Fibroblast of skin of right biceps (primary cell): ENCODE results near the gene NECTIN3.
A peak's percentile ranks its signal among the peaks of the same experiment; 100 is the strongest.

Source experiments
- DNase-seq: peaks from one replicate; pipeline ENCODE4 v3.0.0-alpha.2; 2013

The NECTIN3 gene

DNA sequence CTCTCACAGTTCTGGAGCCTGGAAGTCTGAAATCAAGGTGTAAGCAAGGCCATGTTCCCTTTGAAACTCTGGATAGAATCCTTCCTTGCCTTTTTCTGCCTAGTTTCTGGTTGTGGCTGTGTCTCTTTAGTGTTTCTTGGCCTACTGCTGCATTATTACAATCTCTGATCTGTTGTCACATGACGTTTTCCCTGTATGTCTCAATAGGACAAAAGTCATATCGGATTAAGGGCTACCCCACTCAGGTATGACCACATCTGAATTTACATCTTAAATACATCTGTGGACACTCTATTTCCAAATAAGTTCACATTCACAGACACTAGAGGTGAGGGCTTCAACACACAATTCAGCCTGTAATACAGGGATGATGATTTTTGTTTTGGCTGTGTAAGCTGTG is 13.3 kb downstream of the NECTIN3 start:
- no peak for DNase-seq

DNA sequence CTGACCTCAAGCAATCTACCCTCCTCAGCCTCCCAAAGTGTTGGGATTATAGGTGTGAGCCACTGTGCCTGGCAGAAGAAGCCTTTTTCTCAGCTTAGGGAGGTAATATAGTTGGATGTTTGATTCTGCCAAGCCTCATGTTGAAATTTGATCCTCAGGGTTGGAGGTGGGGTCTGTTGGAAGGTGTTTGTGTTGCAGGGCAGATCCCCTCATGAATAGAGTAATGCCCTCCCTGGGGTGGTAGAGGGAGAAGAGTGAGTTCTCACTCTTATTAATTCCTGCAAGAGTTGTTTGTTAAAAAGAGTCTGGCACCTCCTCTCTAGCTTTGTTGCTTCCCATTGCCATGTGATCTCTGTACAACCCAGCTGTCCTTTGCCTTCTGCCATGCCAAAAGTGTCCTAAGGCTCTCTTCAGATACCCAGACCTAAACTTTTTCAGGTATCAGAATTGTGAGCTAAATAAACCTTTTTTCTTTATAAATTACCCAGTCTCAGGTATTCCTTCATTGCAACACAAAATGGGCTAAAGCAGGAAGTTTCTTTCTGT is 16.4 kb downstream of the NECTIN3 start:
- DNase-seq = no peak

DNA sequence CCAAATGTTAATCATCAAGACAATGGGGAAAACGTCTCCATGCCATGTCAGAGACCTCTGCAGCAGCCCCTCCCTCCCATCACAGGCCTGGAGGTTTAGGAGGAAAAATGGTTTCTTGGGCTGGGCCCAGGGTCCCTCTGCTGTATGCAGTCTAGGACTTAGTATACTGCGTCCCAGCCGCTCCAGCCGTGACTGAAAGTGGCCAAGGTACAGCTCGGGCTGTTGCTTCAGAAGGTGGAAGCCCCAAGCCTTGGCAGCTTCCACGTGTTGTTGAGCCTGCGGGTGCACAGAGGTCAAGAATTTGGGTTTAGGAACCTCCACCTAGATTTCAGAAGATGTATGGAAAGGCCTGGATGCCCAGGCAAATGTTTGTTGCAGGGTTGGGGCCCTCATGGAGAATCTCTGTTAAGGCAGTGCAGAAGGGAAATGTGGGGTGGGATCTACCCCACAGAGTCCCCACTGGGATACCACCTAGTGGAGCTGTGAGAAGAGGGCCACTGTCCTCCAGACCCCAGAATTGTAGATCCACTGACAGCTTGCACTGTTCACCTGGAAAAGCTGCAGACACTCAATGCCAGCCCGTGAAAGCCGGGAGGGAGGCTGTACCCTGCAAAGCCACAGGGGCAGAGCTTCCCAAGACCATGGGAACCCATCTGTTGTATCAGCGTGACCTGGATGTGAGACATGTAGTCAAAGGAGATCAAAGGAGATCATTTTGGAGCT is 25.0 kb downstream of the NECTIN3 start:
- no peak for DNase-seq

DNA sequence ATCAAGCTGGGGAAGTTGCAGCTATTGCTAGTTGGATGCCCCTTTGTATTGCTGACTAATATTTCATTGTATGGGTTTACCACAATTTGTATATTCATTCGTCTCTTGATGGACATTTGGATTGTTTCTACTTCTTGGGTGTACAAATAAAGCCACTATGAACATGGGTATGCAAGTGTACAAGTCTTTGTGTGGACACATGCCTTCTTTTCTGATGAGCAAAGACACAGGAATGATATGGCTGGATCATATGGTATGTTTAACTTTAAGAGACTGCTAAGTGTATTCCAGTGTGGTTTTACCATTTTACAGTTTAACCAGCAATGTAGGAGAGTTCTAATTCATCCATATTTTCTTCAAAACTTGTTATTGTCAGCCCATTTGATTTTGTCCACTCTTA is 32.2 kb downstream of the NECTIN3 start:
- peak; percentile 56 for DNase-seq

DNA sequence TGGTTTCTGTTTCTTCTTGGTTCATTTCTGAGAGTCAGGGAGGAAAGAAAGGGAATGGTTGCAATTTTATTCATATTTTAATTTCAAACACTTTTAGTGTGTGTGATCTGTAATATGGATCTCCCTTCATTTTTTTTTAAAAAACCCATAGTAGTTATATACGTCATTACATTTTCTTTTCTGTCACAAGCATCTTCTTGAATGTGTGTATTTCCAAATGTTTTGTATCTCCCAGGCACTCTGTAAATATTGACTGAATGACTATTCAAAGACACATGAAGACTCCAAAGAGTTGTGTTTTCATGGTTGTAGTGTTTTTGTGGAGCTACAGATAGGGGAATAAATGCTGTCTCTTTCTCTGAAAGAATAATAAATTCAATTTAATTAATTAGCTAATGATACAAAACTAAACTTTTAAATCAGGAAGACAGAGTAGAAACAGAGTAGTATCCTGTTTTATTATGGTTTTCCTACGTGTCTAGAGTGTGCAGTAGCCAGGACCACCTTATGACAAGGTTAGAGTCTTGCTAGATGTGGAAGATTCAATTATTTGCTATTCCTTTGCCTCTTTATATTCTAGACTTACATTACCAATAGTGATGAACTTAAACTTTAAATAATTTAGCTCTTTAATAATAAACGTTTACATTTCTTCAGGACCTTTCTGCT is 35.5 kb downstream of the NECTIN3 start:
- DNase-seq = no peak

DNA sequence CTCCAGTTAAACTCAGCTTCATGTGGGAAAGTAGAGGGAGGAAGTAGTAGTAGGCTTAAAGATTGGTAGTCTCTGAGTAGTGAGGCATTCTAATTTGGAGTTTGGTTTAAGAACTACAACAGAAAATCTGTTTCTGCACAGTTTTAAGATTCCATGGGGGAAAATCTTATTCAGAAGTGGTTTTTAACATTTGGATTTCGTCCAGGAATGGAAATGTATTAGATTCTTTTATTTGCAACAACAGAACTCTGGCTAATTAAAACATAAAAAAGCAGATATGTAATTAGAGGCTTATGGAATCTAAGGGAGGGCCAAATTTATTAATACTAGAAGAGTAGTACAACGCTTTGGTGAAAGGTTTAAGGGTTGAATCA is 36.0 kb downstream of the NECTIN3 start:
- DNase-seq = peak; percentile 12

DNA sequence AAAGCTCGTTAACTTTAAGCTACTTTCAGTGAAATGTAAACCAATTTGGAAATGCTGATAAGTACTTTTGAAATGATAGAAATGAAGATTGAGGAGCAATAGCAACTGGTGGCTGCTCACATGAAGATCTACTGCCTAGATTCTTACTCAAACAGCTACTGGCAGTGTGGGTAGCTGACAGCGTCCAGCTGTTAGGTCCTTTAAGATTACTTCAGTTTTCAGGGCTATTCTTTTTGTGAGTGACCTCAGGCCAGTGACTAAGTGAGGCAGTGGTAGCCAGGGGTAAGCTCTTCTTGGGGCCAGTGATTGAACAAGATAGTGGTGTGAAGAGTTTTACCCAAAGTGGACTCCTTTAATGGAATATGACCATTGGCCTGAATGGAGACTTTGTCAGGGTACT is 41.3 kb downstream of the NECTIN3 start:
- no peak for DNase-seq

DNA sequence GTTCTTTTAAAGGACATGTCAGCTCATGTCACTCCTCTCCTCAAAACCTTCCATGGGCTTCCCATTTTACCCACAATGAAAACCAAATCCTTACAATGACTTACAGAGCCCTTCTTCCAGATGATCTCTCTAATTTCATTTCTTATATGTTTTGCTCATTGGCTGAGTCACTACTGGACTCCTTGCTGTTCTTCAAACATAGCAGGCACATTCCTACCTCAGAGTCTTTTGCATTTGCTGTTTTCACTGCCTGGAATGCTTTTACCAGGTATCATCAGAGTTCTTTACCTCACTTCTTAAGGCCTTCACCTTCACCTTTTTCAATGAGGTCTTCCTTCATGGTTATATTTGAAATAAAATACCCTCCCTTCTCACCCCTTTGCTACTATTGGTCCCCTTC is 57.3 kb downstream of the NECTIN3 start:
- DNase-seq = peak; percentile 4

DNA sequence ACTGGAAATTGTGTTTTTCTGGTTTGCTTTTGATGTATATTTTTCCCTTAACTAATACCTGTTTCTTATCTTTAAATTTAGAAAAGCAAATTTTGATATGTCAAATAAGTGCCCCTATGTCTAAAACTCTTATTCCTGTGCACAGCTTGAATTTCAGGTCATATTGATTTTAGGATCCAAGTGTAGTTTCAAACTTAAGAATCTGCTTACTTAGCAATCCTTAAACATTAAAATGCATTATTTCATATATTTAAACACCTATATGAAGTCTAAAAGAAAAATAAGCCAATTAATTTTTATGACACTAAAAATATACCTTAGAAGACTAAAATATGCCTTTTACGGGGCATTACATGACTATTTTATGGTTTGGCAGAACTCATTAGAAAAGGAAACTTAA is 59.2 kb downstream of the NECTIN3 start:
- DNase-seq = no peak

DNA sequence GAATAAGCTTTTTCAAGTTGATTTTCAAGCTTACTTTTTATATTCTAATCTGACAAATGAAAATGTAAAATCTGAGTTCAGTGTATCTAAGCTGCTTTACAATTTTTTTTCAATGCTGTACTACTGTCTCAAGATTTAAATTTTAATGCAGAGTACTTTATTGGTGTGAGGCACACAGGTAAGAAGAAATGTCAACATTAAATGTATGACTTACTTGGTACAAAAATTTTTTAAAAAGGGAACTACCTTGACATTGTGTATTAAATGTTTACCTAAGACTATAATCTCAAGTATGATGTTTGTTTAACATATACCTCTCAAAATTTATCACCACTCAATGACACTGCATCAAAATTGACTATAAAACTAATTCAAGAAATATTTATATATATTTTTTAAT is 62.7 kb downstream of the NECTIN3 start:
- no peak for DNase-seq

DNA sequence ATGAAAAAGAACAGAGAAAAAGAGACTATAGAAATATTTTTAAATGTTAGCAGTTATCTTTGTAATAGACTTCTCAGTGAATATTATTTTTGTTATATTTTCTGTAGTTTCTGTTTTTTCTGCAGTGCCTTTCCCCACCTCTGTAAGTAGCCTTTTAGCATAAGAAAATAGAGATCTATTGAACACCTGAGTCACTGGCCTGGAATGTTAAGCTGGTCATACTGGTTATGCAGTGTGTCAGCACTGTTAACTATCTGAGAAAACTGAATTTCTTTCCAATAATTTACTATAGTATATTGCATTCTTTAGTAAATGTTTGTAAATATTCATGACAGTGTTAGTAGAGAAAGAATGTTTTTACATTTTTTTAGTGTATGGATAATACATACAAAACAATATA is 79.8 kb downstream of the NECTIN3 start:
- peak; percentile 79 for DNase-seq

DNA sequence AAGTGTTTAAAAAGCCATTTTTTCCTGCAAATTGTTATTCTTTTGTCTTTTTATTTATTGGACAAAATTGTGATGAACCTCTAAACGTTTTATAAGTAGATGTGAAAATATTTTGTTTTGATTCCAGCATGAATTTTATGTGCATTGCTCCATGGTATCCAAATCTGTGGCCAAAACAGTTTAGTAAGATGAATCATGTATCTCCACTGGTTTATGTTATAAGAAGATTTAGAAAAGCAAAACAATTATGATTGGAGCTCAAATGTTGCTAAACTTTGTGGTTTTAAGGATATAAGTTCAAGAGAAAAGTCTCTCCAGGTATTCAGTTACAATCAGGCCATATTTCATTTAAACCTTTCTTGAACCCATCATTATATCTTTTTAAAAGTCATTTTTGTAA is 80.9 kb downstream of the NECTIN3 start:
- peak; percentile 39 for DNase-seq

DNA sequence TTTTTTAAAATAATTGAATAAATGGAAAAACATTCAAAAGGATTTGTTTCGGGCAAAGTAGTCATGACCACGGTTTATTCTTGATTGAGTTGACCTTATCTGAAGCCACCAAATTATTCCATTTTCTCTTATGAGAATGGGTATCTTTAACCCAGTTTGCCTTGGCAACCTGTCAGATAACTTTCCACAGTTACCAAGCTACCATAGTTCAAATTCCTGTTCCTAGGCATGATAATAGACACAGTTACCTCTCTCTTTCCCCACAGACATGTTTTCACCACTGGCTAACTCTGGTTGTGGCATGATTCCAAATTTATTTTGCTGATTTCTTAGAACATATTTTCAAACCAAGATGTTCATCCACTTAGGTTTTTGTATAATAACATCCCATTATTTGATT is 84.9 kb downstream of the NECTIN3 start:
- DNase-seq = no peak

DNA sequence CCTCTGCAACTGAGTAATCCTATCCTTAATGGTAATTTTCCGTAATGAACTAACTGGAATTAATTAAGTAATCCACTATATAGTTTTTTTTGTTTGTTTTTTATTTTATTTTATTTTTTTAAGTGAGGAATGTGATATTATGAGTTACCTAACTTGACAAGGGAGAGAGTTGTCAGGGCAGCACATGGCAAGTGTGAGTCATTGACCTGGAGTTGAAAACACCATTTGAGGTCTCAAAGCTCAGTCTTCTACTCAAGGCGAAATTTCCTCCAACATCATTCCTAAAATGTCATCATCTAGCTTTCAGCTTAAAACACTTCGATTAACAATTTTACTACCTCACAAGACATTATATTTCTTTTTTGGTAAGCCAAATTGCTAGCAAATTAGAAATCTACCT is 87.8 kb downstream of the NECTIN3 start:
- peak; percentile 27 for DNase-seq

DNA sequence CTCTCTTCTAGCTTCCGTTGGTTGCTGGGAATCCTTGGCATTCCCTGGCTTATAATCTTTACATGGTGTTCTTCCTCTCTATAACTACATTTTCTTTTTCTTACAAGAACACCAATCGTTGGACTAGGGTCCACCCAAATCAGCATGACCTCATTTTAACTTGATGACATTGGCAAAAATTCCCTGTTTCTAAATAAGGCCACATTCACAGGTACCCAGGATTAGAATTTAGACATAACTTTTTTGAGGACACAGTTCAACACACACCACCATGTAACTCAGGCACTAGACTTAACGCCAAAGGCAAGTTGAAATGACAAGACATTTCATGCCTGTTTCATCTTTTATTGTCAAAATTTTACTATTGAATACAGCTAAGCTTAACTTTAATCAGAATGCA is 93.0 kb downstream of the NECTIN3 start:
- no peak for DNase-seq

DNA sequence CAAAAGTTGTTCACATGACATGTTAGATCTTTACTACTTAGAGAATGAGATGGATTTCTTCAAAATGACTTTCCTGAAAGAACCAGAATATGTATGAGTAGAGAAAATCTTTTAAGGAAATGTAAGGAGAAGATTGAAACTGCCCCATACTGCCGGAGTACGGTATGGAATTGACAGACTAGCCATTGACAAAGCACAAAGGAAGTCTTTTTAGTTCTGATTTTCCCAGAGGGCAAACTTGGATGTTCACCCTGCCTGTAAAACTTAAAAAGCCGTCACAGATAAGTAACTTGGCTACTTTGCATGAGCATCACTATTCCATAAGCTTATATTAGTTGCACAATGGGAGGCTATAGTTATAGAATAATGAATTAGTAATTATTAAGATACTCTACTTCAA is 93.8 kb downstream of the NECTIN3 start:
- no peak for DNase-seq

DNA sequence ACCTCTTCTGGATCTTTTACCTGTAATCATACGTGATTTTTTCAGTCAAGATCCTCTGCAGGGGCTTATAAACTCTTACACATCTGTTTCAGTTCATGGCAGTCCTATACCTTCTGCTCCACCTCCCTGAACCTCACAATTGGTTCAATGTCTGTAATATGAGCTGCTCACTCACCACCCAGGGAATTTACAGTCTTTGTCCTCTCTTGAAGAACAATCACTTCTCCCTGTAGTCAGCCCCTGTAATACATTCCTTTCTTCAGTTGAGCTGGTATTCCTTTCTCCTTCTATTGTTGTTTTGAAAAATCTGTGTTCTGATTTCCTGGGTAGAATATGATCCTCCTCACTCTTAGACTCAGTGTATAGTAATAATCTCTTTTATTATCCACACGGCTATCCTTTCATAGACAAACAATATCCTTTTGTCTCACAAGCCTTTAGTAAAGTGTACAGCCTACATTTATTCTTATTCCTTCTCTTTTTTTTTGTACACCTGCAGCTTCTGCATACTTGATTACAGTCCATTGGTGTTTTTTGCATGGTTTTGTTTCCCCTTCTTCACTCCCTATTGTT is 101.8 kb downstream of the NECTIN3 start:
- peak; percentile 46 for DNase-seq

DNA sequence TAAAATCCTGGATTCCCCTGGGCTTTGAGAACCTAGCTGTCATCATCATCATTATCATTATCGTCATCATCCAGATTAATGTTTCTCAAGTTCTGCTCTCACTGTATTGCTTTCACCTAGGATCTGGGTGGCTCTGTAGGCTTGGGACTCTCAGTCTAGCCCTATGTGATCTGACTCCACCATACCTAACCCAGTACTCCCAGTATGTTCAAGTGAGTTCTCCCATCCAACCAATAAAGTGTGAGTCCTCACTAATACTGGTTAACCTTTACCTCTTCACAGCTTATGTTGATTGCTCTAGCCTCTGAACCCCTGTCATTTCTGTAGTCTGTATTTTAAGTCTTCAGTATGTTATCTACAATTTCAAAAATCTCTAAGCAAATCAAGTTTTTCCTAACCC is 102.3 kb downstream of the NECTIN3 start:
- DNase-seq = no peak

DNA sequence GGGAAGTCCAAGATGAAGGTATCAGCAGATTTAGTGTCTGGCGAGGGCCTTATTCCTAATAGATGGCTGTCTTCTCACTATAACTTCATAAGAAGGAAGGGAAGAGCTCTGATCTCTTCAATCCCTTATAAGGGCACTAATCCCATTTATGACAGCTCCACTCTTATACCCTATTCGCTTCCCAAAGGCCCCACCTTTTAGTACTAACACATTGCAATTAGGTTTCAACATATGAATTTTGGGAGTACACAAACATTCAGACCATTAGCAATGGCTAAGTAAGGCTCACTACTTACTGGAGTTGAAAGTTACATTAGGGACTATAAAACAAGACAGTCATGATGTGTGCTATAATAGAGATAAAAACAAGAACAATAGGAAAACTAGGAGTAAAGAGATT is 118.9 kb downstream of the NECTIN3 start:
- DNase-seq = no peak

DNA sequence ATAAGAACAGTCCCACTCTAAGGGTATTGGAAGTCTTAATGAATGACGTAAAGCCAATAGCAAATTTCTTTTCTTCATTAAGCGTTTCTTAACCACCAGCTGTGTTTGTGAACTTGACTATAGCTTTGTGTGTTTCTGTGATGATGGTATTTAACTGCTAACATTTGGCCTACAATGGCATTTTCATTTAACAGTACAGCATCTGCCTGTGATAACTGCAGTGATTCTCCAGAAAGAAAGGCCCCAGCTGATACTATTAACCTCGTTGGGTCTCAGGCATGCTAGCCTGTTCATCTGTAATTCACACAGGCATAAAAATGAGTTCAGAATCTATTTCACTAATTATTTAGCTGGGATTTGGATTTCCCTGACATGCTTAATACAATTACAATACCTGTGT is 121.9 kb downstream of the NECTIN3 start:
- DNase-seq = no peak

DNA sequence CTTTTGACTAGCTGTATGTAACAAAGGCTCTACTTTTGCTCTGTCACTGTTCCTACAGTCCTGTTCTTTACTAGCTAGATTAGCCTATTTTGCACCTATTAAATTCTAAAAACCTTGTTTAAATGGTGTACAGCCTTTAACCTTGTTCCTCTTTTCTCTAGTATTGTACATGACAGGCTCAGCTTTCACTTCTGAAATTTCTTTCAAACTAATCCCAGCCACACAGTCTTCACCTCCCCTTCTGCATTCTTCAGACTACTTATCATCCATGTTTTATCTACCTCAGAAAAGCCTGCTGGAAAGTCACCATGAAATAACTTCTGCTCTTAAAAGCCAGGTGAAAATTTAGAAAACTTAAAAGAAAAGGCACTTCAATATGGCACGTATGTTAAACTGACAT is 122.4 kb downstream of the NECTIN3 start:
- DNase-seq = no peak

DNA sequence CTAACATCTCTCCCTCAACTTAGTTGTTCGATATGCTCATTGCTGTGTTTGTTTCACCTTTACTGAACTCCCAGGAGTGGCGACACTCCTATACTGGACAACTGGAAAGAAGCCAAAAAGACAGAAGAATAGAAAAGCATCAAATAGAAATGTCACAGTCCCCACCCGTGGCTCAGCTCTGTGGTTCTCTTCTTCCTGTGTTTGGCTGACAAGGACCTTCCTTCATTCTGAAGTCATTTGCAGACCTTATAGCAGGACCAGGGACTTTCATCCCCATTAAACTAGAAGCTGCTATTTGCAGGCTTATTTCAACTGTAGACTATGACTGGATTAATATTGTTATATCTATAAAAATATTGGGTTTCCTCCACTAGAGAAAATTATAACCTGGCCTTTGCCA is 125.9 kb downstream of the NECTIN3 start:
- no peak for DNase-seq

DNA sequence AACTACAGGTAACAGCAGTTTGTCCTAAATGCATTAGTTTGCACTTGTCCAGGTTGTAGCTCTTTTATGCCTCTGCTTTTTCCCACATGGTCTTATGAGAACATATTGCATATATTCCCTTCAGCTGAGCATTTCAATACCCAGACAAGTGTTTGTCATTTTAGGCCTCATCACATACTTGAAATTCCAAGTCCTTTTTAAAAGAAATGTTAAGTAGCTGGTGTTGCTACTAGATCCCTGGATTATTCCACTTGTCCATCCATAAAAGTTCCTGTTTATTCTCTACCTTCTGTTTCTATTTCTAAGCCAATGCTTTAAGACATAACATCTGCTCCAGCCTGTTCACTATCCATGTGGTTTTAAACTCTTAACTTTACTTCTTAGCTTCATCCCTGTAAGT is 128.4 kb downstream of the NECTIN3 start:
- DNase-seq = no peak

DNA sequence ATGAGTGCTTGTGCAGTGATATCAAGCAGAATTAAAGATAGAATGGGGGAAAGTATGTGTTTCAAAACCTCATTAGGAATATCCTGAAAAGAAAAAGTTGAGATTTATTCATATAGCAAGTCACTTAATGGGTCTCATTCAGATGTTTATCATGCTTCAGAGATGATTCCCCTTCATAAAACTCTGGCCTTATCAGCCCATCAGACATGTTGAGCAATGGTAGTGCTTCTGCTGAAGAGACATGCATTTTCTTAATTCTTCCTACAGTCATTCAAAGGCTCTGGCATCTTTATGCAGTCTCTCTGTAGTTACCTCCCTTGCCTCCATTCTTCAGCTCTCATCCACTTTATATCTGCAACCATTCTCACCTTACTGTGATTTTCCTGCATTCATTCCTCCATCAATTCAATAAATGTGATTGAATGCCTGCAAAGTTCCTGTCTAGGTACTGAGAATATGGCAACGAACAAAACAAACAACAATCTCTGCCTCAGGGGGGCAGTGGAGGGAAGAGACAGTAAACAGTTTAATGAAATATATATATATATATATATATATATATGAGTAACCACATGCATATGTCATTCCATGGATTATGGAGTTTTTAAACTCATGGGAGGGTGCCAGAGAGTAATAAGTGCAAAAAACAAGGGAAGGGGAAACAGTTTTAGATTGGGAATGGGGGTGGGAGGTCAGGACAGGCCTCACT is 138.5 kb downstream of the NECTIN3 start:
- peak; percentile 87 for DNase-seq
